ENCODE measurements around the gene RFK.

The RFK gene

GRCh38 chr9:76378367-76379073 lies 15.7 kb downstream of the RFK start:
- TF ChIP-seq, protein P1, sequence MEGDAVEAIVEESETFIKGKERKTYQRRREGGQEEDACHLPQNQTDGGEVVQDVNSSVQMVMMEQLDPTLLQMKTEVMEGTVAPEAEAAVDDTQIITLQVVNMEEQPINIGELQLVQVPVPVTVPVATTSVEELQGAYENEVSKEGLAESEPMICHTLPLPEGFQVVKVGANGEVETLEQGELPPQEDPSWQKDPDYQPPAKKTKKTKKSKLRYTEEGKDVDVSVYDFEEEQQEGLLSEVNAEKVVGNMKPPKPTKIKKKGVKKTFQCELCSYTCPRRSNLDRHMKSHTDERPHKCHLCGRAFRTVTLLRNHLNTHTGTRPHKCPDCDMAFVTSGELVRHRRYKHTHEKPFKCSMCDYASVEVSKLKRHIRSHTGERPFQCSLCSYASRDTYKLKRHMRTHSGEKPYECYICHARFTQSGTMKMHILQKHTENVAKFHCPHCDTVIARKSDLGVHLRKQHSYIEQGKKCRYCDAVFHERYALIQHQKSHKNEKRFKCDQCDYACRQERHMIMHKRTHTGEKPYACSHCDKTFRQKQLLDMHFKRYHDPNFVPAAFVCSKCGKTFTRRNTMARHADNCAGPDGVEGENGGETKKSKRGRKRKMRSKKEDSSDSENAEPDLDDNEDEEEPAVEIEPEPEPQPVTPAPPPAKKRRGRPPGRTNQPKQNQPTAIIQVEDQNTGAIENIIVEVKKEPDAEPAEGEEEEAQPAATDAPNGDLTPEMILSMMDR (IDR thresholded peaks at IDR 0.05; ENCODE audit: low read depth, low read length, missing control alignments) = no peak
- DNase-seq (ENCODE audit: low read depth) = no peak
- H3K4me3 ChIP-seq (ENCODE audit: low read depth, low read length) = no peak overlapping the region

DNA sequence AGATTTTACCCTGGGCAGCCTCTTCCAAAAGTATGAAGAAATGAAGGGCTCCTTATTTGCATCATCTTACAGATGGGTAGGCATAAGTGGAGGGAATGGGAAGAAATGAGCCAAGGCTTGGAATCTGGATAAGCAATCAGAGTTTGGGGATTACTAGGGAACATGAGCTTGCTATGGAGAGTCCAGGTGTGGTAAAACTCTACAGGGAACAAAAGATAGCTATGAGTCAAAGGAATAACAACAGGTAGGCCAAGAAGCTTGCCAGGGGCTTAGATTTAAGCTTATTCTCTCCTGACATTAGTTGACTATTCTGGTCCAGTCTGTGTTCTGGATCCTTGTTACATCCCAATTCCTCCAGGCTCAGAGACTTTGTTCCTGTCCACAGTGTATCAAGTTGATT lies 16.4 kb downstream of the RFK start:
- TF ChIP-seq, protein P1 (IDR thresholded peaks at IDR 0.05; ENCODE audit: low read depth, low read length, missing control alignments) = no peak
- no peak overlapping the region for H3K4me3 ChIP-seq (ENCODE audit: low read depth, low read length)
- DNase-seq (ENCODE audit: low read depth) = no peak

DNA sequence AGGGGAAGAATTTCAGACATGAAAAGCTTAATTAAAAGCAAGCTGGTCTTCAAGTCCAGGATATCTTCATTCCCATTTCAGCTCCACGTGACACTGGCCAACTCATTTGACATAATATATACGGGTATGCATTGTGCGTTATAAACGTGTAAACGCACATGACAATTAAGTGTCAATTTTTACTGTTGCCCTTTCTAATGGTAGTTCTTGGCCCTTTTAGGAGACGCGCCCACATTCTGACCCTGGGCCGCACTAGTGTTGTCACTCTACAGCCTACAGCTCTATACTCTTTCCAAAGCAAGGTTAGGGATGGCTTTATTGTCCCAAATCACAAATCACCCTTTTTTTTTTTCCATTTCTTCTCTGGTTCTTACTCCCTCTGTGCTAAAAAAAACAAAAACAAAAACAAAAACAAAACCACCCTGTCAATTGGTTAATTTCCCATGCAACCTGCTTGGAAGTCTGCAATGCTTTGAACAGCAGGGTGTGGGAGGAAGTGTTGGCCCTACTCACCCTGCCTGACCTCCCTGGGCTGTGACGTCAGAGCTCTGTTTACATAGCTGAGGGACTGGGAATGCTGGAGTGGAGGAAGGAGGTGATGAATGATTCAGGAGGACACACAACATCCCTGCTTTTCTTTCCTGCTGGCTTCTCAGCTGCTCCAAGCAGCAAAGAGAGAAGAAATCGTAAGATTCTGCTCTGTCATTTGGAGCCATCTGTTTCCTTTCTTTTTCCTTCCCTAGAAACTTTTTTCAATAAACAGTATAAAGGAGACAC lies 19.3 kb downstream of the RFK start:
- no peak for DNase-seq (ENCODE audit: low read depth)
- TF ChIP-seq, protein P1 (IDR thresholded peaks at IDR 0.05; ENCODE audit: low read depth, low read length, missing control alignments) = no peak
- no peak overlapping the region for H3K4me3 ChIP-seq (ENCODE audit: low read depth, low read length)

DNA sequence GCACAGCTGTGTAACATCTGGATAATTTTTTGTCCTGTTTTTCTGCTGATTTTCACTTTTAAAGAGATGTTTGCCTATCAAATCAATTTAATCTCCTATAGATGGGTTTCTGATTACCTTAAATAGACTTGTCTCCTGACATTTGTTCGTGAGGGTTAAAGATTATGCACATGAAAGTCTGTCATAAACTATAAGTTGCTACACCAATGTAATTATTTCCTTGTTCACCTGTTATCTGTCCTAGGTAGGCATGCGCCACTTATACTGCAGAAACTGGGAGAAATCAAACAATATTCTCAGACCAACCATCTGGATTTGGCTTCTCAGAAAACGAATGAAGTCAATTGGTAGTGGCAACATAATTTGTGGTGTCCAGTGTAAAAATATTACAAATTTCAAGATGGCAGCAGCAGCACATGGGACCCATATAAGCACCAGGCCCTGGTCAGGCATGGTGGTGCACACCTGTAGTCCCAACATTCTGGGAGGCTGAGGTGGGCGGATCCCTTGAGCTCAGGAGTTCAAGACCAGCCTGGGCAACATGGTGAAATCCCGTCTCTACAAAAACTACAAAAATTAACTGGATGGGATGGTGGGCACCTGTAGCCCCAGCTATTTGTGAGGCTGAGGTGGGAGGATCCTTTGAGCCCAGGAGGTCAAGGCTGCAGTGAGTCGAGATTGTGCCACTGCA lies 20.3 kb downstream of the RFK start:
- DNase-seq (ENCODE audit: low read depth) = no peak
- no peak overlapping the region for H3K4me3 ChIP-seq (ENCODE audit: low read depth, low read length)
- TF ChIP-seq, protein P1 (IDR thresholded peaks at IDR 0.05; ENCODE audit: low read depth, low read length, missing control alignments) = no peak

DNA sequence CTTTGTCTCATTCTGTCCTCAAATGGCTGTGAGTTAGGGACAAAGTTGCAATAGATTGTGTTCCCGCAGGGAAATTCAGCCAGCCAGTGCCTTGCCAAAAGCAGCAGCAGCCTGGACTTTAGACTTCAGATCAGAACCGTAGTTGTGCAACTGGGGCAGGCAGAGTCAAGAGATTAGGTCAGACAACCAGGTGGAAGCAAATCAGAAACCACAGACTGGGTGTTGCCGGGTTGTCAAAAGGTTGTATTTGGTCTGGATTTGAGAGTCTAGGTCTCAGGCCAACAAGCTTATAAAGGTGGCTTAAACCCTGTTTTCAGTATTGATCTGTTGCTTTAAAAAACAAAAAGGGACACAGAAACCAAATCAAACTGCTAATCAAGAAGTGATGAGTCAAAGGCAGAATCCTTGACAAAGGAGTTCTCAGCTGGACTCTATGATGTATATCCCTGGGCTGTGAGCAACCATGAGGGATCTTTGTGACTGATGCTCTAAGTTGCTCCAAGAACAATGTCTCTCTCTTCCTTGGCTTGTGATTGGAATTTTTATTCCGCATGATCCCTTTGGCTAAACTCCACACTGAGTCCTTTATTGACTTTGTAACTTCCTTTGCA lies 20.9 kb downstream of the RFK start:
- H3K4me3 ChIP-seq (ENCODE audit: low read depth, low read length) = no peak overlapping the region
- DNase-seq (ENCODE audit: low read depth) = no peak
- TF ChIP-seq, protein P1 (IDR thresholded peaks at IDR 0.05; ENCODE audit: low read depth, low read length, missing control alignments) = no peak

- no peak for DNase-seq (ENCODE audit: low read depth)
- TF ChIP-seq, protein P1 (IDR thresholded peaks at IDR 0.05; ENCODE audit: low read depth, low read length, missing control alignments) = no peak
These were observed 21.9 kb downstream of the RFK start for GRCh38 chr9:76372336-76372735.

More at GRCh38 chr9:76372336-76372735, 21.9 kb downstream of the RFK start:
- H3K4me3 ChIP-seq (ENCODE audit: low read depth, low read length) = no peak overlapping the region

Measured in GM12864 (cell line).